Fibroblast of lung (primary cell): ENCODE data around the gene ZNF579.

Experiments used
- CTCF ChIP-seq, 2 donors: IDR thresholded peaks in 1 of 2; conservative IDR thresholded peaks in 1 of 2; 1 replicate in 1 of 2; 2 replicates in 1 of 2; pipeline ENCODE4 v1.5.1; 2011 to 2012; ENCODE audit warnings: low read length in 2 of 2, control low read depth in 1 of 2, inconsistent platforms in 1 of 2, low read depth in 1 of 2, mild to moderate bottlenecking in 1 of 2
- EZH2 ChIP-seq: IDR thresholded peaks from 2 replicates; pipeline ENCODE4 v1.5.1; 2012; ENCODE audit warnings: low read length, control low read depth, mild to moderate bottlenecking; ENCODE audit errors: missing control alignments

- TF ChIP-seq CTCF (conservative IDR thresholded peaks at IDR 0.05 in 1 of 2, IDR thresholded peaks at IDR 0.05 in 1 of 2; ENCODE audit: low read depth in 1 of 2, low read length in 2 of 2) (no peak), EZH2 (no peak)
Observed at GRCh38 chr19:55563261-55563690, 17.4 kb downstream of the ZNF579 start.
